HepG2 (cell line): Measurements from ENCODE around the gene CPLX1. TPM values are rescaled to one million over a fixed set of nuclear protein-coding genes. Genes with fewer than 3 reads are reported as not detected.
A peak's percentile ranks its signal among the peaks of the same experiment; 100 is the strongest.

Source experiments
- CTCF ChIP-seq: sonication (generic); formaldehyde crosslinking; IDR thresholded peaks from 2 replicates; pipeline ENCODE4 v1.5.0; 2020; ENCODE audit warnings: mild to moderate bottlenecking, missing genetic modification reagents, moderate library complexity
- E2F2 ChIP-seq: sonication (generic); formaldehyde crosslinking; IDR thresholded peaks from 2 replicates; pipeline ENCODE4 v1.4.0; 2020; ENCODE audit warnings: missing genetic modification reagents, borderline replicate concordance
- EED ChIP-seq: sonication (generic); formaldehyde crosslinking; IDR thresholded peaks from 2 replicates; pipeline ENCODE4 v1.5.0; 2020; ENCODE audit warnings: mild to moderate bottlenecking, missing genetic modification reagents
- FUBP1 ChIP-seq: sonication (generic); formaldehyde crosslinking; IDR thresholded peaks from 2 replicates; pipeline ENCODE4 v1.5.1; 2020; ENCODE audit warnings: missing genetic modification reagents, mild to moderate bottlenecking, borderline replicate concordance
- HOXA3 ChIP-seq: sonication (generic); formaldehyde crosslinking; IDR thresholded peaks from 2 replicates; pipeline ENCODE4 v1.5.0; 2020; ENCODE audit warnings: missing genetic modification reagents
- IRF9 ChIP-seq: sonication (generic); formaldehyde crosslinking; IDR thresholded peaks from 2 replicates; pipeline ENCODE4 v1.8.0; 2022; ENCODE audit warnings: missing genetic modification reagents, mild to moderate bottlenecking, borderline replicate concordance
- PLRG1 ChIP-seq: fragments of 450-650 bp; conservative IDR thresholded peaks from 2 replicates; pipeline ENCODE4 v1.6.1; 2016
- RXRB ChIP-seq: IDR thresholded peaks from 2 replicates; pipeline ENCODE4 v1.6.1; 2016; ENCODE audit warnings: borderline replicate concordance, missing genetic modification reagents, missing compliant biosample characterization
- ZBTB8A ChIP-seq: sonication (generic); formaldehyde crosslinking; IDR thresholded peaks from 2 replicates; pipeline ENCODE4 v1.4.0; 2020; ENCODE audit warnings: mild to moderate bottlenecking, low read depth, missing genetic modification reagents, borderline replicate concordance
- ZNF234 ChIP-seq: sonication (generic); formaldehyde crosslinking; conservative IDR thresholded peaks from 2 replicates; pipeline ENCODE4 v1.5.1; 2020; ENCODE audit warnings: mild to moderate bottlenecking, missing genetic modification reagents
- ZNF24 ChIP-seq: fragments of 450-650 bp; IDR thresholded peaks from 2 replicates; pipeline ENCODE4 v1.6.1; 2017; ENCODE audit warnings: antibody characterized with exemption, mild to moderate bottlenecking
- ZNF260 ChIP-seq: sonication (generic); formaldehyde crosslinking; IDR thresholded peaks from 2 replicates; pipeline ENCODE4 v1.4.0; 2020; ENCODE audit warnings: missing genetic modification reagents, low read depth, mild to moderate bottlenecking, borderline replicate concordance
- ZNF605 ChIP-seq: sonication (generic); formaldehyde crosslinking; IDR thresholded peaks from 2 replicates; pipeline ENCODE4 v1.8.0; 2022; ENCODE audit warnings: mild to moderate bottlenecking, missing genetic modification reagents
- ZSCAN5A ChIP-seq: sonication (generic); formaldehyde crosslinking; IDR thresholded peaks from 2 replicates; pipeline ENCODE4 v1.8.0; 2022; ENCODE audit warnings: mild to moderate bottlenecking, missing genetic modification reagents, borderline replicate concordance
- ZZZ3 ChIP-seq: sonication (generic); formaldehyde crosslinking; IDR thresholded peaks from 2 replicates; pipeline ENCODE4 v1.4.0; 2020; ENCODE audit warnings: missing genetic modification reagents, mild to moderate bottlenecking, borderline replicate concordance
- polyA plus RNA-seq, 8 experiments: library from polyadenylated mRNA; depleted of rRNA in 3 of 8; stranded (reverse) in 7 of 8; unstranded in 1 of 8; fragments of >200 nt; fragmentation: Illumina TruSeq in 4 of 8; extraction: Trizol in 4 of 8; gene quantifications; 2 replicates each; pipeline versions ENCODE4 v1.2.1 to v1.2.3, GENCODE V29; 2011 to 2016; ENCODE audit warnings: low read depth in 4 of 8, missing spikeins in 1 of 8, mixed read lengths in 1 of 8; ENCODE audit not compliant: insufficient read depth in 1 of 8
- total RNA-seq, 5 experiments: library from RNA; depleted of rRNA; stranded (reverse); fragments of >200 nt; fragmentation: Illumina TruSeq; extraction: Trizol; gene quantifications; 2 replicates each; pipeline ENCODE4 v1.2.3, GENCODE V29; 2016; ENCODE audit warnings: low read depth in 1 of 5
- TF ChIP-seq, protein P1 (sequence below): sonication (generic); formaldehyde crosslinking; IDR thresholded peaks from 2 replicates; pipeline ENCODE4 v1.5.1; 2020; ENCODE audit warnings: mild to moderate bottlenecking, missing genetic modification reagents, moderate library complexity

Gene CPLX1
- total and polyA plus RNA-seq, 2 of the 13 experiments (the other 11 are each of a cell fraction or from before 2014, with no cell fraction given) = 0.18 TPM

GRCh38 chr4:788636-789297 is 37.2 kb downstream of the CPLX1 start (continued):
- TF ChIP-seq ZNF260 (no peak), EED (CRISPR knock-in tag) (no peak), CTCF (CRISPR knock-in tag) (0 out of 2 replicates have a peak, but pooled peaks have one; percentile 2), RXRB (CRISPR knock-in tag) (peak; percentile 80), HOXA3 (CRISPR knock-in tag) (no peak), PLRG1 (no peak), ZNF24 (no peak), ZSCAN5A (0 out of 2 replicates have a peak, but pooled peaks have one; percentile 30), IRF9 (CRISPR knock-in tag) (0 out of 2 replicates have a peak, but pooled peaks have one; percentile 41), FUBP1 (CRISPR knock-in tag) (no peak), ZBTB8A (no peak), ZZZ3 (no peak), E2F2 (CRISPR knock-in tag) (no peak), ZNF234 (CRISPR knock-in tag) (0 out of 2 replicates have a peak, but pooled peaks have one; percentile 57), ZNF605 (CRISPR knock-in tag) (no peak)
- TF ChIP-seq, protein P1, sequence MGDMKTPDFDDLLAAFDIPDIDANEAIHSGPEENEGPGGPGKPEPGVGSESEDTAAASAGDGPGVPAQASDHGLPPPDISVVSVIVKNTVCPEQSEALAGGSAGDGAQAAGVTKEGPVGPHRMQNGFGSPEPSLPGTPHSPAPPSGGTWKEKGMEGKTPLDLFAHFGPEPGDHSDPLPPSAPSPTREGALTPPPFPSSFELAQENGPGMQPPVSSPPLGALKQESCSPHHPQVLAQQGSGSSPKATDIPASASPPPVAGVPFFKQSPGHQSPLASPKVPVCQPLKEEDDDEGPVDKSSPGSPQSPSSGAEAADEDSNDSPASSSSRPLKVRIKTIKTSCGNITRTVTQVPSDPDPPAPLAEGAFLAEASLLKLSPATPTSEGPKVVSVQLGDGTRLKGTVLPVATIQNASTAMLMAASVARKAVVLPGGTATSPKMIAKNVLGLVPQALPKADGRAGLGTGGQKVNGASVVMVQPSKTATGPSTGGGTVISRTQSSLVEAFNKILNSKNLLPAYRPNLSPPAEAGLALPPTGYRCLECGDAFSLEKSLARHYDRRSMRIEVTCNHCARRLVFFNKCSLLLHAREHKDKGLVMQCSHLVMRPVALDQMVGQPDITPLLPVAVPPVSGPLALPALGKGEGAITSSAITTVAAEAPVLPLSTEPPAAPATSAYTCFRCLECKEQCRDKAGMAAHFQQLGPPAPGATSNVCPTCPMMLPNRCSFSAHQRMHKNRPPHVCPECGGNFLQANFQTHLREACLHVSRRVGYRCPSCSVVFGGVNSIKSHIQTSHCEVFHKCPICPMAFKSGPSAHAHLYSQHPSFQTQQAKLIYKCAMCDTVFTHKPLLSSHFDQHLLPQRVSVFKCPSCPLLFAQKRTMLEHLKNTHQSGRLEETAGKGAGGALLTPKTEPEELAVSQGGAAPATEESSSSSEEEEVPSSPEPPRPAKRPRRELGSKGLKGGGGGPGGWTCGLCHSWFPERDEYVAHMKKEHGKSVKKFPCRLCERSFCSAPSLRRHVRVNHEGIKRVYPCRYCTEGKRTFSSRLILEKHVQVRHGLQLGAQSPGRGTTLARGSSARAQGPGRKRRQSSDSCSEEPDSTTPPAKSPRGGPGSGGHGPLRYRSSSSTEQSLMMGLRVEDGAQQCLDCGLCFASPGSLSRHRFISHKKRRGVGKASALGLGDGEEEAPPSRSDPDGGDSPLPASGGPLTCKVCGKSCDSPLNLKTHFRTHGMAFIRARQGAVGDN (CRISPR knock-in tag) = peak; percentile 91
